ENCODE data around the gene HYCC2. TPM values are rescaled to one million over a fixed set of nuclear protein-coding genes. Genes with fewer than 3 reads are reported as not detected.
"Not testable (repeated sequence)": the region's sequence is repeated elsewhere in the genome, so short reads cannot be mapped to it uniquely, and the experiment has no call there.

HYCC2 gene
- total RNA-seq (8.9 TPM), polyA plus RNA-seq (8.5 TPM)
- long read RNA-seq, donor 1: 0 reads
- long read RNA-seq, donor 2, full-length matches to known transcripts: 4 of 1,493 reads
- long read RNA-seq, donor 2, partial matches to known transcripts: 1,012 of 1,493 reads
- long read RNA-seq, donor 2, other reads (novel, unspliced or antisense): 477 of 1,493 reads
- long read RNA-seq, donor 3, partial matches to known transcripts: 928 of 1,459 reads
- long read RNA-seq, donor 3, other reads (novel, unspliced or antisense): 531 of 1,459 reads
- long read RNA-seq, donor 4, partial matches to known transcripts: 448 of 679 reads
- long read RNA-seq, donor 4, other reads (novel, unspliced or antisense): 231 of 679 reads
- long read RNA-seq, donor 5, full-length matches to known transcripts: 2 of 2 reads
- long read RNA-seq, donor 5, partial matches to known transcripts: 0 of 2 reads
- long read RNA-seq, donor 5, other reads (novel, unspliced or antisense): 0 of 2 reads
- long read RNA-seq, donor 6, partial matches to known transcripts: 338 of 547 reads
- long read RNA-seq, donor 6, other reads (novel, unspliced or antisense): 209 of 547 reads
- long read RNA-seq, donor 7, partial matches to known transcripts: 55 of 76 reads
- long read RNA-seq, donor 7, other reads (novel, unspliced or antisense): 21 of 76 reads
- long read RNA-seq, donor 8: 0 reads
- long read RNA-seq, donor 9: 0 reads
- long read RNA-seq, donor 10: 0 reads

GRCh38 chr2:201071479-201072200 is at the start of gene HYCC2, which contains the start of gene NDUFB3:
Gene HYCC2, minus strand, starts transcription at chr2:201071671. Its CDS starts 47,662 bp downstream, at chr2:201024009.
Gene NDUFB3, plus strand, starts transcription at chr2:201072001. Its CDS starts 6,882 bp downstream, at chr2:201078883.
- Histone ChIP-seq H3K9me3 (ENCODE audit: control insufficient read depth in 2 of 2, insufficient read depth in 1 of 2, low read length in 1 of 2) (no peaks in the 10 kb centered on the region), H3K4me1 (ENCODE audit: control insufficient read depth in 2 of 2, insufficient read depth in 2 of 2, low read length in 2 of 2) (peaks cover 8 to 14% of the 10 kb centered on the region in 2 donors), H3K36me3 (ENCODE audit: control insufficient read depth in 2 of 2, insufficient read depth in 2 of 2, low read length in 1 of 2) (no peaks in the 10 kb centered on the region), H3K27ac (ENCODE audit: low read depth in 1 of 2, low read length in 1 of 2) (peak within 1 kb of the TSS; percentile 94 to 95), H3K27me3 (ENCODE audit: control insufficient read depth in 2 of 2, insufficient read depth in 1 of 2, low read length in 1 of 2) (no peaks in the 10 kb centered on the region), H3K4me3 (ENCODE audit: low read length in 2 of 2) (peak within 1 kb of the TSS; percentile 72 to 76)
- under 1% methylated on average over 34 of the region's 34 CpGs for WGBS
- DNase-seq (ENCODE audit: low read depth in 6 of 9, low spot score in 9 of 9): peak; percentile 92 to 99 (median 97)

- Histone ChIP-seq H3K9me3 (ENCODE audit: control insufficient read depth in 2 of 2, insufficient read depth in 1 of 2, low read length in 1 of 2) (peaks cover 0 to 6% of the 10 kb centered on the region in 2 donors), H3K4me1 (ENCODE audit: control insufficient read depth in 2 of 2, insufficient read depth in 2 of 2, low read length in 2 of 2) (peaks cover 27 to 71% of the 10 kb centered on the region in 2 donors), H3K4me3 (ENCODE audit: low read length in 2 of 2) (peak overlapping the region; percentile 93 to 98), H3K36me3 (ENCODE audit: control insufficient read depth in 2 of 2, insufficient read depth in 2 of 2, low read length in 1 of 2) (peaks cover 0 to 7% of the 10 kb centered on the region in 2 donors), H3K27me3 (ENCODE audit: control insufficient read depth in 2 of 2, insufficient read depth in 1 of 2, low read length in 1 of 2) (no peaks in the 10 kb centered on the region), H3K27ac (ENCODE audit: low read depth in 1 of 2, low read length in 1 of 2) (peak overlapping the region; percentile 99 to 100)
- peak in 2 of 9 donors; percentile 29 to 69 for DNase-seq (ENCODE audit: low read depth in 6 of 9, low spot score in 9 of 9)
- 3% methylated on average over 12 of the region's 12 CpGs for WGBS
Measured at GRCh38 chr2:201118961-201119854, 47.7 kb upstream of the HYCC2 start.

DNA sequence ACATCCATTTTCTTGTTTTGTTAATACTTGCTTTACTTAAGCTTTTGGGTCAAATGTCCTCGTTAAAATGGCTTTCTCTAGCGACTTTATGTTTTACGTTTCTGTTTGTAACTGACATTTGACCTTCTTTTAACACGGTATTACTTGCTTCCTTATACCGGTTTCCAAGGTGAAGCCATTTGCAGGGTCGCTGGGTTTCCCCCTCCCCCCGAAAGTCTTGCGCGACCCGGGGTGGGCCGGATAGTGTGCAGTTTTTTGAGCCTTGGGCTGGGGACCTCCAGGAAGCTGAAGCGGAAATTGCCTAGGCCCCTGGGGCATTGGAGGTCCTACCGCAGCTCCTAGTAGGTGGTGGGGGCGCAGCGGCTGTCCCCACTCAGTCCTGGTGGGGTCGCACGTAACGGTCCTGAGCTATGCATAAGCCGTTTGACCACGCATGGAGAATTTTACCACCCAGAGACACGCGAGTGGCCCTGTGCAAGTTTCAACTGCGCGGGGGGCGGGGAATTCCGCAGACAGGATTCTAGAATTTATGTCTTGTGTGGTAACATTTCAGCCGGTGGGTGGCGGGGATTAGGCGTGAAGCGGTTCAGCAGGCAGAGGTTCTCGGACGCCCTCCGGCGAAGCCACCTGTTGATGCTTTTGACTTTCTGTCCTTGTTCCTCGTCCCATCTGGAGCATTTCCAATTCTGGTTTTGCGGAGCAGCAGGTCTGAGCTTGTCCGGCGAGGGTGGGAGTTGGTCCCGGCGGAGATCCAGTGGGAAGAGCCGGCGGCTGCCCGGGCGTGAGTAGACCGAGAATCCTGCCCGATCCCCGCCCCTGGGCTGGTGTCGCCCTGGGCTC is 46.9 kb upstream of the HYCC2 start:
- WGBS: under 1% methylated on average over 48 of the region's 48 CpGs
- peaks cover 0 to 6% of the 10 kb centered on the region in 2 donors for H3K9me3 ChIP-seq (ENCODE audit: control insufficient read depth in 2 of 2, insufficient read depth in 1 of 2, low read length in 1 of 2)
- no peaks in the 10 kb centered on the region for H3K27me3 ChIP-seq (ENCODE audit: control insufficient read depth in 2 of 2, insufficient read depth in 1 of 2, low read length in 1 of 2)
- peaks cover 27 to 62% of the 10 kb centered on the region in 2 donors for H3K4me1 ChIP-seq (ENCODE audit: control insufficient read depth in 2 of 2, insufficient read depth in 2 of 2, low read length in 2 of 2)
- peaks cover 0 to 7% of the 10 kb centered on the region in 2 donors for H3K36me3 ChIP-seq (ENCODE audit: control insufficient read depth in 2 of 2, insufficient read depth in 2 of 2, low read length in 1 of 2)
- H3K27ac ChIP-seq (ENCODE audit: low read depth in 1 of 2, low read length in 1 of 2): peak overlapping the region; percentile 99 to 100
- peak in 8 of 9 donors; percentile 63 to 91 (median 76) for DNase-seq (ENCODE audit: low read depth in 6 of 9, low spot score in 9 of 9)
- peak overlapping the region; percentile 93 to 98 for H3K4me3 ChIP-seq (ENCODE audit: low read length in 2 of 2)

- WGBS: 51% methylated on average over 13 of the region's 13 CpGs
- H3K36me3 ChIP-seq (ENCODE audit: control insufficient read depth in 2 of 2, insufficient read depth in 2 of 2, low read length in 1 of 2); DNase-seq (ENCODE audit: low read depth in 6 of 9, low spot score in 9 of 9); H3K9me3 ChIP-seq (ENCODE audit: control insufficient read depth in 2 of 2, insufficient read depth in 1 of 2, low read length in 1 of 2); H3K27me3 ChIP-seq (ENCODE audit: control insufficient read depth in 2 of 2, insufficient read depth in 1 of 2, low read length in 1 of 2): not testable (repeated sequence)
- peak overlapping the region; percentile 99 to 100 for H3K27ac ChIP-seq (ENCODE audit: low read depth in 1 of 2, low read length in 1 of 2)
- peaks cover 25 to 57% of the 10 kb centered on the region in 2 donors for H3K4me1 ChIP-seq (ENCODE audit: control insufficient read depth in 2 of 2, insufficient read depth in 2 of 2, low read length in 2 of 2)
- H3K4me3 ChIP-seq (ENCODE audit: low read length in 2 of 2): peak overlapping the region; percentile 93 to 98
Measured at GRCh38 chr2:201117735-201118094, 46.2 kb upstream of the HYCC2 start.

DNA sequence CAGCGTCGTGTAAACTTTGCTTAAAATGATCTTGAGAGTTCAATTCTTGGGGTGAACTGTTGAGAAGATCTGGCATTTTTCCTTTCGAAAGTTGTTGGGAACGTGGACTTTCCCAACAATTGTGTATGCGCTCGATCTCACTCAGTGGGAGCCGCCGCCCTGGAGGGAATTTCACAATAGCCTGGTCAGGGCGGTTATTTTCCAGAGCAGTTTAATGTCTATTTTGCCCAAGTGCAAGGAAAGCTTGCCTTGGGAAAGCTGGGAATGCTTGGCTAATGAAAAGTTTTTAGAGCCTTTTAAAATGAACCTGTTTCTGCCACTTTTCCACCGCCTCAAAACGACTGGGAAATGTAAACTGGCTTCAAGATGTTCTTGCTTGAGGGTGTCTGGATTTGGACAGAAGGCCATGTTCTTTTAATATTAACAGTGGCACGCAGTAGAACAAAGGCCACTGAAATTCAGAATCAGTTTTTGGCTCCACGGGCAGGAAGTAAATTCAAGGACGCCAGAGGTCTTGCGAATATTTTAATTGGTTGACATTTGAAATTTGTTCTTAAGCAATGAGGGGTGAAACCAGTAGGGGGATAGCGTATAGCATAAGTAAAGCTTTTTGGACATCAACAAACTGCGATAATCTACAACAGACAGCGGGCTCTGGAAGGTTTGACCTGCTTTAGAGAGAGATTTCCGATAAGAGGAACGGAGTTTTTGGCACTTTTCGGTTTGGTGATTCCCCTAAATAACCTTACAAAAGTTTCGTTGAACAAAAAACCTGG is 45.7 kb upstream of the HYCC2 start:
- H3K9me3 ChIP-seq (ENCODE audit: control insufficient read depth in 2 of 2, insufficient read depth in 1 of 2, low read length in 1 of 2): peaks cover 0 to 6% of the 10 kb centered on the region in 2 donors
- 3% methylated on average over 22 of the region's 22 CpGs for WGBS
- peaks cover 20 to 52% of the 10 kb centered on the region in 2 donors for H3K4me1 ChIP-seq (ENCODE audit: control insufficient read depth in 2 of 2, insufficient read depth in 2 of 2, low read length in 2 of 2)
- H3K27me3 ChIP-seq (ENCODE audit: control insufficient read depth in 2 of 2, insufficient read depth in 1 of 2, low read length in 1 of 2): no peaks in the 10 kb centered on the region
- peak overlapping the region; percentile 99 to 100 for H3K27ac ChIP-seq (ENCODE audit: low read depth in 1 of 2, low read length in 1 of 2)
- H3K36me3 ChIP-seq (ENCODE audit: control insufficient read depth in 2 of 2, insufficient read depth in 2 of 2, low read length in 1 of 2): peaks cover 0 to 4% of the 10 kb centered on the region in 2 donors
- H3K4me3 ChIP-seq (ENCODE audit: low read length in 2 of 2): peak overlapping the region; percentile 93 to 98
- peak in 8 of 9 donors; percentile 44 to 90 (median 69) for DNase-seq (ENCODE audit: low read depth in 6 of 9, low spot score in 9 of 9)

- peak in 8 of 9 donors; percentile 62 to 88 (median 72) for DNase-seq (ENCODE audit: low read depth in 6 of 9, low spot score in 9 of 9)
- Histone ChIP-seq H3K4me3 (ENCODE audit: low read length in 2 of 2) (peak within 1 kb of the TSS; percentile 93 to 98), H3K4me1 (ENCODE audit: control insufficient read depth in 2 of 2, insufficient read depth in 2 of 2, low read length in 2 of 2) (peaks cover 20 to 51% of the 10 kb centered on the region in 2 donors), H3K27ac (ENCODE audit: low read depth in 1 of 2, low read length in 1 of 2) (peak within 1 kb of the TSS; percentile 99 to 100), H3K9me3 (ENCODE audit: control insufficient read depth in 2 of 2, insufficient read depth in 1 of 2, low read length in 1 of 2) (peaks cover 0 to 6% of the 10 kb centered on the region in 2 donors), H3K27me3 (ENCODE audit: control insufficient read depth in 2 of 2, insufficient read depth in 1 of 2, low read length in 1 of 2) (no peaks in the 10 kb centered on the region), H3K36me3 (ENCODE audit: control insufficient read depth in 2 of 2, insufficient read depth in 2 of 2, low read length in 1 of 2) (no peaks in the 10 kb centered on the region)
- under 1% methylated on average over 75 of the region's 75 CpGs for WGBS
Measured at GRCh38 chr2:201116115-201116958, 44.9 kb upstream of the HYCC2 start, which contains the start of gene CFLAR. Gene CFLAR, plus strand, starts transcription at chr2:201116164. Its CDS starts 13,702 bp downstream, at chr2:201129866.
